HG03135 (cell line): ENCODE results near the gene AHCY.
A peak's percentile ranks its signal among the peaks of the same experiment; 100 is the strongest.
"Not testable (repeated sequence)": the region's sequence is repeated elsewhere in the genome, so short reads cannot be mapped to it uniquely, and the experiment has no call there.

Experiments used
- ATAC-seq: cut with Tn5 transposase; IDR thresholded peaks from one replicate; pipeline ENCODE4 v1.9.1; 2021; ENCODE audit warnings: mild to moderate bottlenecking, moderate library complexity; ENCODE audit not compliant: unreplicated experiment

AHCY gene

GRCh38 chr20:34302723-34303533 is at the start of gene AHCY:
Gene AHCY, minus strand, starts transcription at chr20:34303355. Its CDS starts 85 bp downstream, at chr20:34303270.
- peak; percentile 92 for ATAC-seq

- ATAC-seq = no peak
These were observed 46.9 kb upstream of the AHCY start for GRCh38 chr20:34350095-34350494.

GRCh38 chr20:34347571-34347970 is 44.4 kb upstream of the AHCY start:
- no peak for ATAC-seq

GRCh38 chr20:34346533-34346865 is 43.3 kb upstream of the AHCY start:
- ATAC-seq = not testable (repeated sequence)

GRCh38 chr20:34345839-34346532 is 42.8 kb upstream of the AHCY start:
- not testable (repeated sequence) for ATAC-seq

- ATAC-seq = no peak
These were observed 42.2 kb upstream of the AHCY start for GRCh38 chr20:34345402-34345736.

GRCh38 chr20:34344238-34344637 is 41.1 kb upstream of the AHCY start:
- no peak for ATAC-seq

- no peak for ATAC-seq
These were observed 40.5 kb upstream of the AHCY start for GRCh38 chr20:34343458-34344211.

GRCh38 chr20:34341199-34341598 is 38.0 kb upstream of the AHCY start:
- ATAC-seq = not testable (repeated sequence)

- ATAC-seq = not testable (repeated sequence)
These were observed 37.6 kb upstream of the AHCY start for GRCh38 chr20:34340726-34341125.

GRCh38 chr20:34337982-34338726 is 35.0 kb upstream of the AHCY start:
- ATAC-seq = no peak

- ATAC-seq = no peak
These were observed 34.4 kb upstream of the AHCY start for GRCh38 chr20:34337544-34337943.

- ATAC-seq = no peak
These were observed 31.7 kb upstream of the AHCY start for GRCh38 chr20:34334654-34335407.

GRCh38 chr20:34333786-34334185 is 30.6 kb upstream of the AHCY start:
- ATAC-seq = no peak

GRCh38 chr20:34332262-34332920 is 29.2 kb upstream of the AHCY start:
- ATAC-seq = no peak

- no peak for ATAC-seq
These were observed 28.7 kb upstream of the AHCY start for GRCh38 chr20:34331838-34332237.

- ATAC-seq = not testable (repeated sequence)
These were observed 27.8 kb upstream of the AHCY start for GRCh38 chr20:34330861-34331544.

GRCh38 chr20:34328928-34329677 is 25.9 kb upstream of the AHCY start:
- no peak for ATAC-seq
